K562 (cell line): ENCODE measurements around the gene UBE2I. TPM values are rescaled to one million over a fixed set of nuclear protein-coding genes. Genes with fewer than 3 reads are reported as not detected.

Experiments used
- BRCA1 ChIP-seq, 2 experiments: fragments of 450-650 bp in 1 of 2; sonication (generic) in 1 of 2; formaldehyde crosslinking in 1 of 2; IDR thresholded peaks; 2 replicates each; pipeline versions ENCODE4 v1.5.0 to v1.6.1; 2017 to 2020; ENCODE audit warnings: mild to moderate bottlenecking in 1 of 2, missing genetic modification reagents in 1 of 2
- DLX4 ChIP-seq: fragments of 250-450 bp; sonication (Bioruptor Pico); IDR thresholded peaks from 2 replicates; pipeline ENCODE4 v1.6.1; 2021; ENCODE audit warnings: mild to moderate bottlenecking
- DPF2 ChIP-seq: fragments of 450-650 bp; IDR thresholded peaks from 2 replicates; pipeline ENCODE4 v1.6.1; 2016
- ETV6 ChIP-seq, 3 experiments: fragments of 150-350 bp in 1 of 3; sonication (generic) in 1 of 3; formaldehyde crosslinking in 1 of 3; IDR thresholded peaks; 2 replicates each; pipeline versions ENCODE4 v1.6.1 to v1.8.0; 2014 to 2022; ENCODE audit warnings: borderline replicate concordance in 2 of 3, low read depth in 2 of 3, antibody characterized with exemption in 1 of 3, low read length in 1 of 3, mild to moderate bottlenecking in 1 of 3, missing genetic modification reagents in 1 of 3
- IRF1 ChIP-seq: sonication (generic); formaldehyde crosslinking; IDR thresholded peaks from 2 replicates; pipeline ENCODE4 v1.8.0; 2022; ENCODE audit warnings: missing genetic modification reagents, mild to moderate bottlenecking, borderline replicate concordance
- KAT8 ChIP-seq: fragments of 450-650 bp; IDR thresholded peaks from 2 replicates; pipeline ENCODE4 v1.6.1; 2016; ENCODE audit warnings: low read depth, mild to moderate bottlenecking
- MCM2 ChIP-seq: fragments of 450-650 bp; IDR thresholded peaks from 2 replicates; pipeline ENCODE4 v1.6.1; 2017; ENCODE audit warnings: low read depth, mild to moderate bottlenecking
- POLR2AphosphoS2 ChIP-seq: IDR thresholded peaks from 2 replicates; pipeline ENCODE4 v1.6.1; 2012; ENCODE audit warnings: low read length, improper control_type of control experiment
- PTTG1 ChIP-seq: fragments of 450-650 bp; IDR thresholded peaks from 2 replicates; pipeline ENCODE4 v1.6.1; 2016; ENCODE audit warnings: low read depth, mild to moderate bottlenecking, missing genetic modification characterization, missing compliant biosample characterization
- RHOXF2B ChIP-seq: fragments of 250-450 bp; sonication (Bioruptor Pico); conservative IDR thresholded peaks from 2 replicates; pipeline ENCODE4 v1.5.1; 2021
- SAFB ChIP-seq: fragments of 200-400 bp; formaldehyde crosslinking; IDR thresholded peaks from 2 replicates; pipeline ENCODE4 v1.6.1; 2017; ENCODE audit warnings: low read depth, low read length, borderline replicate concordance
- SPI1 ChIP-seq: IDR thresholded peaks from 2 replicates; pipeline ENCODE4 v1.6.1; 2011; ENCODE audit warnings: low read depth, low read length, control low read depth, borderline replicate concordance
- TFE3 ChIP-seq: fragments of 450-650 bp; formaldehyde crosslinking; IDR thresholded peaks from 2 replicates; pipeline ENCODE4 v1.4.0; 2020; ENCODE audit warnings: mild to moderate bottlenecking, mixed read lengths
- TSC22D4 ChIP-seq: fragments of 450-650 bp; IDR thresholded peaks from 2 replicates; pipeline ENCODE4 v1.6.1; 2016; ENCODE audit warnings: missing genetic modification characterization, missing biosample characterization, control low read depth
- ZFX ChIP-seq: sonication (generic); formaldehyde crosslinking; IDR thresholded peaks from 2 replicates; pipeline ENCODE4 v1.8.0; 2022; ENCODE audit warnings: mild to moderate bottlenecking, missing genetic modification reagents, moderate library complexity
- ZNF146 ChIP-seq: IDR thresholded peaks from one replicate; pipeline ENCODE4 v1.6.1; 2018; ENCODE audit warnings: missing compliant biosample characterization; ENCODE audit not compliant: unreplicated experiment
- ZNF175 ChIP-seq: fragments of 200-800 bp; sonication (Bioruptor generic); IDR thresholded peaks from 2 replicates; pipeline ENCODE4 v1.6.1; 2016; ENCODE audit warnings: low read depth, mild to moderate bottlenecking, missing genetic modification characterization, missing compliant biosample characterization
- ZNF408 ChIP-seq: fragments of 250-450 bp; sonication (Bioruptor Pico); IDR thresholded peaks from 2 replicates; pipeline ENCODE4 v1.4.0; 2020; ENCODE audit warnings: low read depth, mild to moderate bottlenecking, moderate library complexity
- ZNF586 ChIP-seq: fragments of 450-650 bp; formaldehyde crosslinking; conservative IDR thresholded peaks from 2 replicates; pipeline ENCODE4 v1.4.0; 2020; ENCODE audit warnings: mild to moderate bottlenecking, moderate library complexity
- polyA plus RNA-seq, 8 experiments: library from polyadenylated mRNA; depleted of rRNA in 4 of 8; stranded (reverse) in 5 of 8; unstranded in 3 of 8; fragments of >200 nt; fragmentation: Nextera tagmentation in 2 of 8; fragmentation: Illumina TruSeq in 1 of 8; extraction: Ambion mirVana in 2 of 8; extraction: Trizol in 1 of 8; gene quantifications; 2 replicates each; pipeline versions ENCODE4 v1.2.1 to v1.2.3, GENCODE V29; 2011 to 2014; ENCODE audit warnings: inconsistent platforms in 1 of 8, missing spikeins in 1 of 8
- total RNA-seq, 7 experiments: library from RNA; depleted of rRNA in 6 of 7; stranded (reverse); fragments of >200 nt in 6 of 7; fragmentation: Illumina TruSeq in 2 of 7; extraction: Trizol in 2 of 7; gene quantifications; 2 replicates each; pipeline versions ENCODE4 v1.2.1 to v1.2.3, GENCODE V29; 2011 to 2021; ENCODE audit warnings: low replicate concordance in 1 of 7
- TF ChIP-seq, protein P1 (sequence below): sonication (generic); formaldehyde crosslinking; IDR thresholded peaks from 2 replicates; pipeline ENCODE4 v1.8.1; 2023; ENCODE audit warnings: mild to moderate bottlenecking, missing genetic modification reagents
- TF ChIP-seq, protein P2 (sequence below), 2 experiments: IDR thresholded peaks; 2 replicates each; pipeline ENCODE4 v1.6.1; 2011; ENCODE audit warnings: borderline replicate concordance in 1 of 2, control low read depth in 1 of 2, low read depth in 1 of 2, low read length in 1 of 2, mild to moderate bottlenecking in 1 of 2, mixed read lengths in 1 of 2, moderate library complexity in 1 of 2; ENCODE audit not compliant: insufficient read depth in 1 of 2, insufficient read length in 1 of 2, poor library complexity in 1 of 2, severe bottlenecking in 1 of 2; ENCODE audit errors: extremely low read depth in 1 of 2

Gene UBE2I
- total and polyA plus RNA-seq, 9 of the 15 experiments (the other 6 are each of a cell fraction or from before 2014, with no cell fraction given), result 36.6 to 254 (median 104) TPM

DNA sequence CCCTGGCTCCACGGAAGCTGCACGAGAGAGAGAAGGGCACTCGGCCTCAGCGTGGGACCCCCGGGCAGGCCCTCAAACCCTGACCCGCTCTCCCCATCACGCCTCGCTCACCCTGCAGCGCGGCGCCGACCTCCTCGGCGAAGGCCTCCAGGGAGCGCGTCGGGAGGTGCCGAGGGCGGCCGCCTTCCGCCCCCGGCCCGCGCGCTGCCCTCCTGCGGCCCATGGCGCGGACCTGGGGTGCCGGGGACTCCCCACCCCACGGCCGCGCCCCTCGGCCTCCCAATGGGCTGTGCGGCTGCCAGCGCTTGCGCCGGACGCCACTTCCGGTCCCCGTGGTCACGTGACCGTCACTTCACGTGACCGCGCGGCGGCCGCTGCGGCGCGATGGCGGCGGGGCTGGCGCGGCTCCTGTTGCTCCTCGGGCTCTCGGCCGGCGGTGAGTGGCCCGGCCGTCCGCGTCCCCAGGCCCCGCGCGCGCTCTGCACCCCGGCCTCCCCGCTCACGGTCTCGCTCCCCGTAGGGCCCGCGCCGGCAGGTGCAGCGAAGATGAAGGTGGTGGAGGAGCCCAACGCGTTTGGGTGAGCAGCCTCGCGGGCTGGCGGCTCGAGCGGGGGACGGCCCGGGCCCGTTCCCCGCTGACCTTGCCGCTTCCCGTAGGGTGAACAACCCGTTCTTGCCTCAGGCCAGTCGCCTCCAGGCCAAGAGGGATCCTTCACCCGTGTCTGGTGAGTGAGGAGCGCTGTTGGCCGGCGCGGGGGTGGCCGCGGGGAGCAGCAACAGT is 42.3 kb downstream of the UBE2I start, which contains the start of the genes GNPTG and TSR3 (continued):
- TF ChIP-seq SPI1 (0 out of 2 replicates have a peak, but pooled peaks have one; percentile 13), MCM2 (no peak), PTTG1 (tag) (no peak), ZFX (CRISPR knock-in tag) (peak; percentile 66; the same call in 1 of the 2 replicates), SAFB (0 out of 2 replicates have a peak, but pooled peaks have one; percentile 17), ZNF175 (CRISPR knock-in tag) (no peak), ZNF408 (CRISPR knock-in tag) (no peak), ETV6 (IDR thresholded peaks at IDR 0.05; ENCODE audit: borderline replicate concordance in 1 of 2, low read depth in 2 of 2, low read length in 1 of 2) (peak in 1 of 2 experiments; percentile 46; a peak in 1 of 4 replicates), ETV6 (CRISPR knock-in tag; IDR thresholded peaks at IDR 0.05; ENCODE audit: borderline replicate concordance) (no peak), KAT8 (no peak), TSC22D4 (no peak), TFE3 (CRISPR knock-in tag) (peak; percentile 100), BRCA1 (IDR thresholded peaks at IDR 0.05) (no peak), BRCA1 (CRISPR knock-in tag; IDR thresholded peaks at IDR 0.05) (0 out of 2 replicates have a peak, but pooled peaks have one; percentile 41), DLX4 (CRISPR knock-in tag) (no peak), DPF2 (no peak), IRF1 (CRISPR knock-in tag) (no peak), ZNF146 (CRISPR knock-in tag) (no peak), POLR2AphosphoS2 (no peak), RHOXF2B (CRISPR knock-in tag) (no peak), ZNF586 (no peak)
- TF ChIP-seq, protein P1, sequence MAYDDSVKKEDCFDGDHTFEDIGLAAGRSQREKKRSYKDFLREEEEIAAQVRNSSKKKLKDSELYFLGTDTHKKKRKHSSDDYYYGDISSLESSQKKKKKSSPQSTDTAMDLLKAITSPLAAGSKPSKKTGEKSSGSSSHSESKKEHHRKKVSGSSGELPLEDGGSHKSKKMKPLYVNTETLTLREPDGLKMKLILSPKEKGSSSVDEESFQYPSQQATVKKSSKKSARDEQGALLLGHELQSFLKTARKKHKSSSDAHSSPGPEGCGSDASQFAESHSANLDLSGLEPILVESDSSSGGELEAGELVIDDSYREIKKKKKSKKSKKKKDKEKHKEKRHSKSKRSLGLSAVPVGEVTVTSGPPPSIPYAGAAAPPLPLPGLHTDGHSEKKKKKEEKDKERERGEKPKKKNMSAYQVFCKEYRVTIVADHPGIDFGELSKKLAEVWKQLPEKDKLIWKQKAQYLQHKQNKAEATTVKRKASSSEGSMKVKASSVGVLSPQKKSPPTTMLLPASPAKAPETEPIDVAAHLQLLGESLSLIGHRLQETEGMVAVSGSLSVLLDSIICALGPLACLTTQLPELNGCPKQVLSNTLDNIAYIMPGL (CRISPR knock-in tag), result peak; percentile 32; the same call in 1 of the 2 replicates
- TF ChIP-seq, protein P2, sequence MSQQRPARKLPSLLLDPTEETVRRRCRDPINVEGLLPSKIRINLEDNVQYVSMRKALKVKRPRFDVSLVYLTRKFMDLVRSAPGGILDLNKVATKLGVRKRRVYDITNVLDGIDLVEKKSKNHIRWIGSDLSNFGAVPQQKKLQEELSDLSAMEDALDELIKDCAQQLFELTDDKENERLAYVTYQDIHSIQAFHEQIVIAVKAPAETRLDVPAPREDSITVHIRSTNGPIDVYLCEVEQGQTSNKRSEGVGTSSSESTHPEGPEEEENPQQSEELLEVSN (IDR thresholded peaks at IDR 0.05; ENCODE audit: borderline replicate concordance in 1 of 2, extremely low read depth in 1 of 2, insufficient read depth in 1 of 2, insufficient read length in 1 of 2, low read depth in 1 of 2, low read length in 1 of 2, poor library complexity in 1 of 2, severe bottlenecking in 1 of 2), result peak; percentile 40 to 84
